Ectodermal cell (in vitro differentiated cells): ENCODE data around the gene CHST8.

Experiments
- H3K27ac ChIP-seq: 2 replicates; pipeline ENCODE4 v1.7.0; 2013; ENCODE audit warnings: mild to moderate bottlenecking, low read depth, low read length; ENCODE audit not compliant: insufficient read depth, poor library complexity, severe bottlenecking
- H3K27me3 ChIP-seq: 2 replicates; pipeline ENCODE4 v1.7.0; 2013; ENCODE audit warnings: mild to moderate bottlenecking, low read length; ENCODE audit not compliant: insufficient read depth, control insufficient read depth, poor library complexity, severe bottlenecking
- H3K36me3 ChIP-seq: one replicate; pipeline ENCODE4 v1.7.0; 2013; ENCODE audit warnings: low read length; ENCODE audit not compliant: control insufficient read depth, insufficient read depth
- H3K4me1 ChIP-seq: one replicate; pipeline ENCODE4 v1.7.0; 2013; ENCODE audit warnings: low read length; ENCODE audit not compliant: control insufficient read depth, insufficient read depth
- H3K4me3 ChIP-seq: 2 replicates; pipeline ENCODE4 v1.7.0; 2013; ENCODE audit warnings: low read depth, low read length, control low read depth; ENCODE audit not compliant: insufficient read depth
- H3K9me3 ChIP-seq: 2 replicates; pipeline ENCODE4 v1.7.0; 2013; ENCODE audit warnings: mild to moderate bottlenecking, low read length, moderate library complexity; ENCODE audit not compliant: control insufficient read depth
- WGBS, 2 experiments: methylation state at CpG; one replicate each; pipeline ENCODE4 v1.1.7; 2013; ENCODE audit warnings: missing lambda C conversion rate in 2 of 2; 5-methylcytosine and 5-hydroxymethylcytosine counted together

Gene CHST8

DNA sequence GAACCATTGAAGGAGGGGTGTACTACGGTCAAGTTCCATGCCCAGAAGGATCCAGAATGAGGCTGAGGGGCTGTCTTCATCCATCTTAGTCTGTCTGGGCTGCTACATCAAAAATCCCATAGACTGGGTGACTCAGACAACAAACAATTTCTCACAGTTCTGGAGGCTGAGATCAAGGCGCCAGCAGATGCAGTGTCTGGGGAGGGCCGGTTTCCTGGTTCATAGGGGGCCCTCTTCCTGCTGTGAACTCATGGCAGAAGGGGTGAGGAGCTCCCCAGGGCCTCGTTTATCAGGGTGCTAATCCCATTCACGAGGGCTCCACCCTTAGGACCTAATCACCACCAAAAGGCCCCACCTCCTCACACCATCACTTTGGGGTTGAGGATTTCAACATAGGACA is 160.2 kb downstream of the CHST8 start:
- no peaks in the 10 kb centered on the region for H3K4me1 ChIP-seq
- 92 to 94% methylated on average over 5 of the region's 5 CpGs for WGBS, 2 experiments
- H3K36me3 ChIP-seq = no peaks in the 10 kb centered on the region
- H3K9me3 ChIP-seq = no peaks in the 10 kb centered on the region
- no peak overlapping the region for H3K27ac ChIP-seq
- H3K27me3 ChIP-seq = peaks cover 3% of the 10 kb centered on the region
- no peak overlapping the region for H3K4me3 ChIP-seq

DNA sequence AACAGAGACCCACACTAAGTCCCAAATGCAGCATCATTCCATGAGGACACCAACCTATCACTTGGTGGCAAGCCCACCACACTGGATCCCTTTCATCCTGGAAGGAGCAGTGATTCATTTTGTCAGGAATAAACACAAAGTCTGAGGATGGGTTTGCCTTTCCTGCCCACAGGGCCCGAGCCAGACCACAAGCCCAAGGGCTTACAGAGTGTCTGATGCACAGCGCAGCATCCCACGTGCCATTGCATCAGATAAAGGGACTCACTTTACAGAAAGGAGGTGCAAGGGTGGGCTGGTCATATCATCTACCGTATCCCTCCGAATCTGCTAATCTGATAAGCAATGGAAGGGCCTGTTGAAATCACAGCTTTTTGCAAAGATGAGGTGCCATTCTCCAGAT is 162.7 kb downstream of the CHST8 start:
- 94 to 96% methylated on average over 5 of the region's 5 CpGs for WGBS, 2 experiments
- no peaks in the 10 kb centered on the region for H3K27me3 ChIP-seq

DNA sequence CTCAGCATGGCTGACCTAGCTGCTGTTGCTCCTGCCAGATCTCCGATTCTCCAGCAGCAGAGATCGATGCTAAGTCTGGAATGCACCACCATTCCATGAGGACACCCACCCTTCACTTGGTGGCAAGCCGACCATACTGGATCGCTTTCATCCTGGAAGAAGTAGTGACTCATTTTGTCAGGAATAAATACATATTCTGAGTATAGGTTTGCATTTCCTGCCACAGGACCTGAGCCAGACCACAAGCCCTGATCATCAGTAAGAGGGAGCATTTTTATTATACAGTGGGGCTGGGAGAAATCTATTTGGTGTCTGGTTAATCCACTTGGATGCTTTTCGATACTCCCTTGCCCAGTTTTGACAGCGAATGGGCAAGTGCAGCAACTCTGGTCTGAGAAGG is 164.0 kb downstream of the CHST8 start:
- no peaks in the 10 kb centered on the region for H3K36me3 ChIP-seq

More for the DNA sequence above, 162.7 kb downstream of the CHST8 start:
- Histone ChIP-seq H3K36me3 (no peaks in the 10 kb centered on the region), H3K9me3 (no peaks in the 10 kb centered on the region), H3K4me1 (no peaks in the 10 kb centered on the region), H3K4me3 (no peak overlapping the region), H3K27ac (no peak overlapping the region)

DNA sequence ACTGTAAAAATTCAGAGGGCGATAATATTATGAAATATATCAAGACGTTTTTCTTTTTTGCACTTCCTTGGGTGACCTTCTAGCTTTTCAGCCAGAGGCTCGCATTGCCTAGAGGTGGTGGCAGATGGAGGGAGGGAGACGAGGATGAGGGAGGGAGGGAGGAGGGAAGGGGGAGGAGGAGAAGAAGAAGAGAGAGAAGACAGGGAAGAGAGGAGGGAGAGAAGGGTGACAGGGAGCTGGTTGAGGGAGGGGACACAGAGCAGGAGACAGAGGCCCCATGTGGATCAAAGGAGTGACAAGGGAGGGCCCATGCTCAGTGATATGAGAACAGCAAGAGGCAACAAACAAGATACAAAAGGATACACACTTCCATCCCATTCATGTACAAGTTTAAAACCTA is 166.9 kb downstream of the CHST8 start:
- no peak overlapping the region for H3K4me3 ChIP-seq
- H3K9me3 ChIP-seq = no peaks in the 10 kb centered on the region
- H3K36me3 ChIP-seq = no peaks in the 10 kb centered on the region
- WGBS, 2 experiments = 47 to 52% methylated on average over 4 of the region's 4 CpGs
- no peaks in the 10 kb centered on the region for H3K27me3 ChIP-seq
- no peak overlapping the region for H3K27ac ChIP-seq
- no peaks in the 10 kb centered on the region for H3K4me1 ChIP-seq

More for the DNA sequence above, 164.0 kb downstream of the CHST8 start:
- Histone ChIP-seq H3K9me3 (no peaks in the 10 kb centered on the region), H3K4me1 (no peaks in the 10 kb centered on the region), H3K4me3 (no peak overlapping the region), H3K27ac (no peak overlapping the region), H3K27me3 (no peaks in the 10 kb centered on the region)
- 91 to 92% methylated on average over 6 of the region's 6 CpGs for whole genome bisulfite sequencing, 2 experiments

DNA sequence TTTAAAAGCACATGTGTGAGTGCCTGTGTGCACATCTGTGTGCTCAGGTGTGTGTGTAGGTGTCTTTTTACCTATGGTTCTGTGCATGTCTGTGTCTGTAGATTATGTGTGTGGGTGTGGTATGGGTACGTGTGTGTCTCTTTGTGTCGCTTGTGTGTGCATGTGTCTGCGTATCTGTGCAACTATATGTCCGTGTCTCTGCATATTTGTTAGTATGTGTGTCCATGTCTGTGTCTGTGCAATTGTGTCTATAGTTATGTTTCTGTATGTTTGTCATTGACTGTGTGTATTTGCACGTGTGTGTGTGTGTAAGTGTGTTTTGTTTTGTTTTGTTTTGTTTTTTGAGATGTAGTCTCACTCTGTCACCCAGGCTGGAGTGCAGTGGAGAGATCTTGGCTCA is 167.6 kb downstream of the CHST8 start:
- Histone ChIP-seq H3K27ac (no peak overlapping the region), H3K4me1 (peaks cover 2% of the 10 kb centered on the region), H3K4me3 (no peak overlapping the region), H3K36me3 (no peaks in the 10 kb centered on the region), H3K9me3 (no peaks in the 10 kb centered on the region), H3K27me3 (no peaks in the 10 kb centered on the region)
- WGBS, 2 experiments = 83 to 87% methylated on average over 5 of the region's 5 CpGs

DNA sequence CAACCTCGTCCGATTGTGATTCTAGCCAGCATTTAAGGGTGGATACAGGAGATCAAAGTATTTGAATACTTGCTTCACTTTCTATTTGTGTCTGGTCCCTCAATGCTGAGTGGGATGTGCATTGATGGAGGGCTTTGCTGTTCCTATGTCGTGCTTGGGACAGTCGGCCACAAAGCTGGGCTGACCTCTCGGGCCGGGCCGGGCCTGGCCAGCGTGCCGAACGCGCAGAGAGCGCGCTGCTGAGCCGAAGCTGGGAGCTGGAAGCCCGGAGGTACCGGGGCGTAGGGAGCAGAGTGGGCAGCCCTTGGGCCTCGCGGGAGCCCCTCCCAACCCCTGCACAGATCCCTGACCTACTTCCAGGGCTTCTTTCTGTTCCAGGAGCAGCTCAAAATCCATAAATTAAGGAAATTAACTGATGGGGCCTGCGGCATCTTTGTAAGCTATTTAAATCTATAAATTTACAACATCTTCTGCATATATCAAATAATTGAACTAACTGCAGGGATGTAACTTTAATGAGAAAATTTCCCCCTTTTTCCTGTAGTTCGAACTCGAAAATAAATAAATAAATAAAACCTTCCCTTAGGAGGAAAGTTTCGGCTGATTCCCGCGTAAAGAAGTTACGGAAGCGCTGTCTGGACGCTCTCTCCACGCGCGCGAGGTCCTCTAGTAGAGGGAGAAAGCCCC is 173.1 kb downstream of the CHST8 start:
- Histone ChIP-seq H3K4me1 (peaks cover 17% of the 10 kb centered on the region), H3K27ac (peak overlapping the region; percentile 98), H3K27me3 (no peaks in the 10 kb centered on the region), H3K9me3 (no peaks in the 10 kb centered on the region), H3K36me3 (no peaks in the 10 kb centered on the region), H3K4me3 (peak overlapping the region; percentile 88)
- 15% methylated on average over 31 to 32 of the region's 32 CpGs for WGBS, 2 experiments

DNA sequence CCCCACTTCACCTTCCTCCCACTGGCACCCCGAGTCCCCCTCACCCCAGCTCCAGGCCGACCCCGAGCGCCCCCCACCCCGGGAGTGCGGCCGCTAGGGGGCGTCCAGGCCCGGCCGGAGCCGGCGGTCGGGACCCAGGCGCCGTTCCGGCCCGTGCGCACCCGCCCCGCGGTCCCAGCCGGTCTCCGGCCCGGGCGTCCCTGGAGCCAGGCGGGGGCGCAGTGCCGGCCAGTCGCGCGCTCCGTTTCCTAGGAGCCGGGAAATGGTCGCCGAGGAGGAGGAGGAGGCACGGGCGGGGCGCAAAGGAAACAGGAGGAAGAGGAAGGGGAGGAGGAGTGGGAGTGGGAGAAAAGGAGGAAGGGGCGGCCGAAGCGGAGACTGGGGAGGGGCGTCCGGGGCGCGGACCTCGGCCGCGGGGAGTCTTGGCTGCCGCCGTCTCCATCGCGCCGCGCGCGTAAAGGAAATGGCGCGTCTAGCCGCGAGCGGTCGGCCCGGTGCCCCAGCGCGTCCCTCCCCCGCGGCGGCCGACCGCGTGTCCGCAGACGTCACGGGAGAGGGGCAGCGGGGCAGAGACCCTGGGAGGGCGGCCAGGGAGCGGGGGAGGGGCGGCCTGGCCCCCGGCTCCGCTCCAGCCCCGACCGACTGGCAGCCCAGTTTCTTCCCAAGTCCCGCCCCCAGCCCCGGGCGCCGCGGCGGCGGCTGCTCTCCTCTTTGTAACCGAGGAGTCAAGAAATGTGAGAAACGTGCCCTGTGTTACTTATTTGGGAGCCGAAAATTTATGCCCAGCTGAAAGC is 173.8 kb downstream of the CHST8 start:
- Histone ChIP-seq H3K4me1 (peaks cover 17% of the 10 kb centered on the region), H3K27ac (peak overlapping the region; percentile 98), H3K4me3 (peak overlapping the region; percentile 88), H3K9me3 (no peaks in the 10 kb centered on the region), H3K27me3 (no peaks in the 10 kb centered on the region), H3K36me3 (no peaks in the 10 kb centered on the region)
- 0 to 1% methylated on average over 92 of the region's 92 CpGs for WGBS, 2 experiments

DNA sequence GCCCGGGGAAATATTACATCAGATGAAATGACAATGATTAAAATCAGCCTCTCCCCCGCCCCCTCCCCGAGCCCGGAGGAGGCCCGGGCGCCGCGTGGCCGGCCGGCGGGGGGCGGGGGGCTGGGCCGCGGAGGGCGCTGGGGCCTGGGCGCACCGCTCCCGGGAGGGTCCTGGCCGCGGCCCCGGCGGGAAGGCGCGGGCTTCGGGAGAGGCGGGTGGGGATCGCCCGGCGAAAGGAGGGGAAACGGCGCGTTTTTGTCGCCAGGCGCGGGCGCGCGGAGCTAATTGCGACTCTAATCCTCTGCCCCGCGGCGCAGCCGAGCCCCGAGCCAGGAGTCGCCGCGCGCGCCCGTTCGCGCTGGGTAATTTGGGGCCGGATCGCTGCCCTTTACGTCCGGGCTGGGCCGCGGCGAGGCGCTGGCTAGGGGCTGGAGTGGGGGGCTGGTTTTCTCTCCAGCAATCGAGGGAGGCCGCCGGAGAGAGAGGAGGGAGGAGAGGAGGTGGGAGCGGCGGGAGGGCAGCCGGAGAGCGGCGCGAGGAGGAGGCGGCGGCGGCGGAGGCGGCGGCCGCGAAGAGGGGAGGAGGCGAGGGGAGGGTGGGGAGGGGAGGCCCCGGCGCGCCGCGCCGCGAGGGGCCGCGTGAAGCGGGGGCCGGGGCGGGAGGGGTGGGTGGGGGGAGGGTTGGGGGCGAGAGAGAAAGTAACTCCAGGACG is 174.6 kb downstream of the CHST8 start, which contains the start of gene KCTD15:
TSS of gene KCTD15 (plus strand) at position 707 of the 712 bp plus-strand sequence. CDS start 3,585 bp downstream, outside the sequence.
- peak within 1 kb of the TSS; percentile 98 for H3K27ac ChIP-seq
- no peaks in the 10 kb centered on the region for H3K9me3 ChIP-seq
- no peaks in the 10 kb centered on the region for H3K27me3 ChIP-seq
- H3K36me3 ChIP-seq = peaks cover 3% of the 10 kb centered on the region
- peak within 1 kb of the TSS; percentile 88 for H3K4me3 ChIP-seq
- H3K4me1 ChIP-seq = peaks cover 17% of the 10 kb centered on the region
- 0 to 1% methylated on average over 69 to 71 of the region's 92 CpGs for WGBS, 2 experiments

DNA sequence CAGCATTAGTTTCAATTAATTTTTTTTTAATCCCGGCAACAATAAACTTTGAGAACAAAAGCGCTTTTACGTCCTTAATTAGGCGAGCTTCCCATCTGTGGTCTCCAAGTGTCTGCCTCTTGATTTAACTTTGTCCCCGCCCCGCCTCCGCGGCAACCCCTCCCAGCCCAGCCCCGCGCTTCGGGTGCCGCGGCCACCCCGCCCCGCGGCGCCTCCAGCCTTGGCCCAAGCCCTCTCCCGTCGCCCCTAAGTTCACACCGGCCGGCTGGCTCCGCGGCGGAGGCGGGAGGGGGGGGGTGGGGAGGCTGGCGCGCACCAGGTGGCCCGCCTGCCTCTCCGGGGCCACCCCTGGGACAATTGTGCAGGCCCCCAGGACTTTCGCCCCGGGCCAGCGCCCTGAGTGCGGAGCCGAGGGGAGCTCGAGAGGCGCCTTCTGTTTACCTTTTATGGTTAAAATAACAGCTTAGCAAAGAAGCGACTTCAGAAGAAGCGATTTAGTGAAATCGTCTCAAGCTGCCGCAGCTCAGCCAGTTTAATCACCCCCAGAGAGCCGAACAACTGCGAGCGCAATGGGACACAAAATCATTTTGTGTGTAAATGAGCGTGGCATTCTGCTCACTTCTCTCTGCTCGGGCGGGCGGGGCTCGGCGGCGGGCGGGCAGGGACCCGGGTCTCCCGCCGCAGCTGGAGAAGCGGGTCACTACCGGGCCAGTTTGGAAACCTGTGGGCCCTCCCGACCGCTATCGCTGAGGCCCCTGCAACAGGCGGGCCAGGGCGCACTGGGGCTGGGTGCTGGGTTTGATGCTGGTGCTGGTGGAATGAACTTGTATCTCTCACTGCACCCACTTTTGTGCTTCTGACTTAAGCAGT is 176.3 kb downstream of the CHST8 start:
- Histone ChIP-seq H3K36me3 (peaks cover 15% of the 10 kb centered on the region), H3K27me3 (no peaks in the 10 kb centered on the region), H3K4me3 (peak overlapping the region; percentile 88), H3K4me1 (peaks cover 17% of the 10 kb centered on the region), H3K27ac (peak overlapping the region; percentile 79), H3K9me3 (no peaks in the 10 kb centered on the region)
- WGBS, 2 experiments = 0% methylated on average over 49 to 61 of the region's 61 CpGs
